SK-N-DZ (cell line): ENCODE data around the gene TFCP2L1.
"Not testable (repeated sequence)": the region's sequence is repeated elsewhere in the genome, so short reads cannot be mapped to it uniquely, and the experiment has no call there.

ENCODE experiments used
- DNase-seq: peaks from one replicate; pipeline ENCODE4 v3.0.0-alpha.2; 2015; ENCODE audit warnings: low spot score

The TFCP2L1 gene

GRCh38 chr2:121272596-121272995 is 12.4 kb downstream of the TFCP2L1 start:
- DNase-seq = no peak

GRCh38 chr2:121269436-121269835 is 15.6 kb downstream of the TFCP2L1 start:
- not testable (repeated sequence) for DNase-seq

GRCh38 chr2:121266543-121267106 is 18.4 kb downstream of the TFCP2L1 start:
- no peak for DNase-seq

GRCh38 chr2:121263996-121264715 is 20.8 kb downstream of the TFCP2L1 start:
- DNase-seq = no peak

GRCh38 chr2:121260370-121261154 is 24.4 kb downstream of the TFCP2L1 start:
- no peak for DNase-seq

GRCh38 chr2:121258051-121258450 is 27.0 kb downstream of the TFCP2L1 start:
- DNase-seq = no peak

GRCh38 chr2:121257480-121257840 is 27.5 kb downstream of the TFCP2L1 start:
- DNase-seq = no peak

GRCh38 chr2:121256720-121257479 is 28.1 kb downstream of the TFCP2L1 start:
- DNase-seq = no peak

GRCh38 chr2:121255358-121255757 is 29.6 kb downstream of the TFCP2L1 start:
- DNase-seq = no peak

- no peak for DNase-seq
These were observed 30.3 kb downstream of the TFCP2L1 start for GRCh38 chr2:121254748-121255147.

- DNase-seq = no peak
These were observed 31.2 kb downstream of the TFCP2L1 start for GRCh38 chr2:121253674-121254240.

GRCh38 chr2:121253021-121253673 is 31.9 kb downstream of the TFCP2L1 start:
- DNase-seq = no peak

- no peak for DNase-seq
These were observed 33.5 kb downstream of the TFCP2L1 start for GRCh38 chr2:121251497-121251896.

- no peak for DNase-seq
These were observed 36.1 kb downstream of the TFCP2L1 start for GRCh38 chr2:121248766-121249343.

GRCh38 chr2:121247971-121248370 is 37.0 kb downstream of the TFCP2L1 start:
- DNase-seq = no peak

GRCh38 chr2:121247534-121247933 is 37.5 kb downstream of the TFCP2L1 start:
- DNase-seq = no peak

GRCh38 chr2:121246704-121247255 is 38.2 kb downstream of the TFCP2L1 start:
- DNase-seq = no peak

GRCh38 chr2:121245913-121246312 is 39.1 kb downstream of the TFCP2L1 start:
- no peak for DNase-seq

- DNase-seq = no peak
These were observed 39.7 kb downstream of the TFCP2L1 start for GRCh38 chr2:121245120-121245820.

- no peak for DNase-seq
These were observed 40.4 kb downstream of the TFCP2L1 start for GRCh38 chr2:121244616-121245015.
